GM23248 (cell line): Measurements from ENCODE around the gene GALNT10. TPM values are rescaled to one million over a fixed set of nuclear protein-coding genes. Genes with fewer than 3 reads are reported as not detected.

ENCODE experiments used
- DNase-seq: peaks from one replicate; pipeline ENCODE4 v3.0.0-alpha.2; 2015
- H2AFZ ChIP-seq: fragments of 200-600 bp; sonication (generic); 2 replicates; pipeline ENCODE4 v1.6.1; 2016; ENCODE audit warnings: antibody characterized with exemption
- H3F3A ChIP-seq: fragments of 200-600 bp; sonication (generic); 2 replicates; pipeline ENCODE4 v1.6.1; 2016; ENCODE audit warnings: mild to moderate bottlenecking, antibody characterized with exemption, mixed run types; ENCODE audit not compliant: insufficient read depth
- H3K27ac ChIP-seq: fragments of 200-600 bp; sonication (generic); 2 replicates; pipeline ENCODE4 v1.5.1; 2016; ENCODE audit warnings: mild to moderate bottlenecking
- H3K27me3 ChIP-seq: fragments of 200-600 bp; sonication (generic); replicated peaks from 2 replicates; pipeline ENCODE4 v1.6.1; 2016; ENCODE audit warnings: mild to moderate bottlenecking; ENCODE audit not compliant: insufficient read depth
- H3K36me3 ChIP-seq: fragments of 200-600 bp; sonication (generic); 2 replicates; pipeline ENCODE4 v1.6.1; 2016; ENCODE audit warnings: low read depth, mild to moderate bottlenecking
- H3K4me1 ChIP-seq: fragments of 200-600 bp; sonication (generic); 2 replicates; pipeline ENCODE4 v1.6.1; 2016; ENCODE audit warnings: mild to moderate bottlenecking; ENCODE audit not compliant: insufficient read depth
- H3K4me2 ChIP-seq: fragments of 200-600 bp; sonication (generic); one replicate; pipeline ENCODE4 v1.6.1; 2016; ENCODE audit warnings: mild to moderate bottlenecking; ENCODE audit not compliant: unreplicated experiment
- H3K4me3 ChIP-seq: fragments of 200-600 bp; sonication (generic); 2 replicates; pipeline ENCODE4 v1.5.1; 2016; ENCODE audit warnings: mild to moderate bottlenecking
- H3K79me2 ChIP-seq: fragments of 200-600 bp; sonication (generic); 2 replicates; pipeline ENCODE4 v1.6.1; 2016; ENCODE audit warnings: mild to moderate bottlenecking; ENCODE audit not compliant: insufficient read depth
- H3K9ac ChIP-seq: fragments of 200-600 bp; sonication (generic); 2 replicates; pipeline ENCODE4 v1.6.1; 2016; ENCODE audit warnings: mild to moderate bottlenecking
- H3K9me2 ChIP-seq: fragments of 200-600 bp; sonication (generic); 2 replicates; pipeline ENCODE4 v1.6.1; 2016; ENCODE audit warnings: mixed run types, mild to moderate bottlenecking, moderate library complexity; ENCODE audit not compliant: insufficient read depth
- H3K9me3 ChIP-seq: fragments of 200-600 bp; sonication (generic); one replicate; pipeline ENCODE4 v1.6.1; 2017; ENCODE audit warnings: low read depth
- H4K20me1 ChIP-seq: fragments of 200-600 bp; sonication (generic); 2 replicates; pipeline ENCODE4 v1.6.0; 2016; ENCODE audit not compliant: insufficient read depth
- EZH2 ChIP-seq: fragments of 200-600 bp; sonication (generic); IDR thresholded peaks from 2 replicates; pipeline ENCODE4 v1.6.1; 2018; ENCODE audit warnings: antibody characterized with exemption, mild to moderate bottlenecking; ENCODE audit not compliant: insufficient read depth, poor library complexity, severe bottlenecking
- EZH2phosphoT487 ChIP-seq: fragments of 200-600 bp; sonication (generic); IDR thresholded peaks from 2 replicates; pipeline ENCODE4 v1.6.1; 2018; ENCODE audit warnings: antibody characterized with exemption, moderate library complexity, mild to moderate bottlenecking, low read depth; ENCODE audit not compliant: insufficient read depth
- WGBS, 2 experiments: methylation state at CpG; one replicate each; pipeline ENCODE4 v1.1.6; 2015 to 2017; ENCODE audit warnings: low lambda C conversion rate in 2 of 2, low coverage in 1 of 2; ENCODE audit errors: missing lambda C conversion rate in 2 of 2; 5-methylcytosine and 5-hydroxymethylcytosine counted together
- in situ Hi-C: fragments of 300-500 bp; cut with MboI; formaldehyde crosslinking; loops from 2 replicates; pipeline ENCODE4 v1.15.0; 2020
- polyA plus RNA-seq: library from polyadenylated mRNA; unstranded; fragments of >200 nt; fragmentation: Nextera tagmentation; extraction: Ambion mirVana; gene quantifications from 2 replicates; pipeline ENCODE4 v1.2.1, GENCODE V29; 2016
- total RNA-seq: library from RNA; depleted of rRNA; stranded (reverse); fragments of >200 nt; shearing (Covaris generic); gene quantifications from 2 replicates; pipeline ENCODE4 v1.2.3, GENCODE V29; 2014

The GALNT10 gene
- total and polyA plus RNA-seq, 2 experiments from 2014 or later, result 23.3 to 67.9 TPM

- H3K27ac ChIP-seq, result no peak overlapping the region
- no peaks in the 10 kb centered on the region for H3K9me2 ChIP-seq
- H3K27me3 ChIP-seq, result no peaks in the 10 kb centered on the region
- no peaks in the 10 kb centered on the region for H3K79me2 ChIP-seq
- no peak overlapping the region for H2AFZ ChIP-seq
- H3K4me1 ChIP-seq, result no peaks in the 10 kb centered on the region
- no peak for DNase-seq
- no peaks in the 10 kb centered on the region for H3K36me3 ChIP-seq
- H3K9ac ChIP-seq, result no peak overlapping the region
- TF ChIP-seq EZH2phosphoT487, result no peak
- TF ChIP-seq EZH2, result no peak
- H3K4me3 ChIP-seq, result no peak overlapping the region
- no peaks in the 10 kb centered on the region for H4K20me1 ChIP-seq
- peaks cover 16% of the 10 kb centered on the region; the same call in 1 of the 2 replicates for H3F3A ChIP-seq
- H3K9me3 ChIP-seq, result peaks cover 2% of the 10 kb centered on the region
- no peak overlapping the region for H3K4me2 ChIP-seq
- in situ Hi-C loops, result no loop called here
- WGBS, 2 experiments, result 94 to 96% methylated on average over 3 of the region's 3 CpGs
These were observed 237.7 kb downstream of the GALNT10 start for GRCh38 chr5:154428208-154428607.

- in situ Hi-C loops, result no loop called here
- no peaks in the 10 kb centered on the region for H3K27me3 ChIP-seq
- DNase-seq, result no peak
- no peak overlapping the region for H3K4me2 ChIP-seq
- no peaks in the 10 kb centered on the region for H3K9me2 ChIP-seq
- no peak overlapping the region for H3K4me3 ChIP-seq
- no peaks in the 10 kb centered on the region for H3K36me3 ChIP-seq
- no peaks in the 10 kb centered on the region for H4K20me1 ChIP-seq
- H3K79me2 ChIP-seq, result no peaks in the 10 kb centered on the region
- H3K9ac ChIP-seq, result no peak overlapping the region
- no peak overlapping the region for H3K27ac ChIP-seq
- H3K4me1 ChIP-seq, result no peaks in the 10 kb centered on the region
- H2AFZ ChIP-seq, result no peak overlapping the region
- 0 out of 2 replicates have a peak, but pooled peaks cover 6% of the 10 kb centered on the region for H3F3A ChIP-seq
- TF ChIP-seq EZH2 (no peak), EZH2phosphoT487 (no peak)
- no peaks in the 10 kb centered on the region for H3K9me3 ChIP-seq
- 94 to 96% methylated on average over 1 of the region's 1 CpG for WGBS, 2 experiments
These were observed 238.8 kb downstream of the GALNT10 start for GRCh38 chr5:154429341-154429740.

DNA sequence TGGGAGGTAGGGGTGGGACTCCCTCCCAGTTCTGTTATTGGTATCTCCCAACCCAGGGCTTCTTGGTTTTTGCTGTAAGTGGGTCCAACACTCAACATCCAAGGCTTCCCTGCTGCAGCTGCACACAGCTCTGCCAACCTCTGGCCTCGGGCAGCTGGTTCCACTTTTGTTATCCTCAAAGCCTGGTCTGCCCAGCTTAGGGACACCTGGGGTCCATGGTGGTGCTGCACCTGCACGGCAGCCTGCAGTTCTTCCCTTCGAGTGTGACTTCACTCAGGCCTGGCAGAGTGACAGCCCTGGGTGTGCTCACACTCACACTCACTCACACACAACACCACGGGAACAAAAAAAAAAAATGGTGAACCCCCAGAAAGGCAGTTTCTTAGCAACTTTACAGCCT lies 239.9 kb downstream of the GALNT10 start:
- no peaks in the 10 kb centered on the region for H3K9me2 ChIP-seq
- no peaks in the 10 kb centered on the region for H3K36me3 ChIP-seq
- in situ Hi-C loops, result no loop called here
- no peaks in the 10 kb centered on the region for H3K27me3 ChIP-seq
- H3K4me3 ChIP-seq, result no peak overlapping the region
- no peak overlapping the region for H3K9ac ChIP-seq
- H3K4me1 ChIP-seq, result no peaks in the 10 kb centered on the region
- H3K27ac ChIP-seq, result no peak overlapping the region
- TF ChIP-seq EZH2phosphoT487, result no peak
- TF ChIP-seq EZH2, result no peak
- H4K20me1 ChIP-seq, result no peaks in the 10 kb centered on the region
- H3K4me2 ChIP-seq, result no peak overlapping the region
- WGBS, 2 experiments, result 21 to 26% methylated on average over 4 of the region's 4 CpGs
- no peaks in the 10 kb centered on the region for H3K79me2 ChIP-seq
- H3K9me3 ChIP-seq, result no peaks in the 10 kb centered on the region
- H2AFZ ChIP-seq, result no peak overlapping the region
- no peaks in the 10 kb centered on the region for H3F3A ChIP-seq
- no peak for DNase-seq

DNA sequence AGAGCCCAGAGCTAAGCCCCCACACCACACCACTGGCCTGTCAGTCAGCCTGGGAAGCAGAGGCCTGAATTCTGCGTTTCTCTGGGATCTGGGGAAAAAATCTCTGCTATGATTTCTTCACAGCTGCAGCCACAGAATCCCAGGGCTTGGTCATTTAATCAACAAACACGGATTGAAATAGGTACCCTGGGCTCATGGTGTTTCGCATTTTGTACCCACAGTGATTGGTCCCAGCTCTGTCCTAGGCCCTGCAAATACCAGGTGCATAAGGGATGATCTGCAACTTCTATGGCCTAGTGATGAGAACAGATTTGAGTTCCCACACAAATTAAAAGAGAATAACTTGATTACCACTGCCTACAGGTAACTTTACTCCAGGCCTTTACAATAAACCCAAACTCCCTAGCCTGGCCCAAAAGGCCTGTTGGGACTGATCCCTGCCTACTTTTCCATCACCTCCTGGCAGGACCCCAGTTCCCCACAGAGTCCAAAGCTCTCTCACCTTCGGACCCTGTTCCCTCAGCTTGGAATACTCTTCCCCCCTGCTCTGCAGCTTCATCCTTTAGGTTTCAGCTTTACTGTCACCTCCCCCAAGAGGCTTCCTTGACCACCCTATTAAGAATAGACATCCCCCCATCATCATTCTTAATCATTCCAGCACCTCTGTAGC lies 240.6 kb downstream of the GALNT10 start:
- Histone ChIP-seq H3K9ac (no peak overlapping the region), H2AFZ (no peak overlapping the region), H3K9me3 (no peaks in the 10 kb centered on the region), H3K9me2 (no peaks in the 10 kb centered on the region), H3K36me3 (no peaks in the 10 kb centered on the region; the same call in 1 of the 2 replicates), H3K4me2 (no peak overlapping the region), H4K20me1 (no peaks in the 10 kb centered on the region), H3K27me3 (no peaks in the 10 kb centered on the region), H3K27ac (no peak overlapping the region), H3K79me2 (no peaks in the 10 kb centered on the region), H3F3A (no peaks in the 10 kb centered on the region), H3K4me1 (no peaks in the 10 kb centered on the region), H3K4me3 (no peak overlapping the region)
- no peak for TF ChIP-seq EZH2phosphoT487
- TF ChIP-seq EZH2, result no peak
- in situ Hi-C loops, result no loop called here
- 58 to 60% methylated on average over 4 of the region's 4 CpGs for WGBS, 2 experiments
- DNase-seq, result no peak
